ENCODE measurements around the gene CAMK2N1. TPM values are rescaled to one million over a fixed set of nuclear protein-coding genes. Genes with fewer than 3 reads are reported as not detected.

Gene CAMK2N1
- total and polyA plus RNA-seq, 2 of the 13 experiments (the other 11 are each of a cell fraction or from before 2014, with no cell fraction given), result 38.0 to 38.6 TPM

DNA sequence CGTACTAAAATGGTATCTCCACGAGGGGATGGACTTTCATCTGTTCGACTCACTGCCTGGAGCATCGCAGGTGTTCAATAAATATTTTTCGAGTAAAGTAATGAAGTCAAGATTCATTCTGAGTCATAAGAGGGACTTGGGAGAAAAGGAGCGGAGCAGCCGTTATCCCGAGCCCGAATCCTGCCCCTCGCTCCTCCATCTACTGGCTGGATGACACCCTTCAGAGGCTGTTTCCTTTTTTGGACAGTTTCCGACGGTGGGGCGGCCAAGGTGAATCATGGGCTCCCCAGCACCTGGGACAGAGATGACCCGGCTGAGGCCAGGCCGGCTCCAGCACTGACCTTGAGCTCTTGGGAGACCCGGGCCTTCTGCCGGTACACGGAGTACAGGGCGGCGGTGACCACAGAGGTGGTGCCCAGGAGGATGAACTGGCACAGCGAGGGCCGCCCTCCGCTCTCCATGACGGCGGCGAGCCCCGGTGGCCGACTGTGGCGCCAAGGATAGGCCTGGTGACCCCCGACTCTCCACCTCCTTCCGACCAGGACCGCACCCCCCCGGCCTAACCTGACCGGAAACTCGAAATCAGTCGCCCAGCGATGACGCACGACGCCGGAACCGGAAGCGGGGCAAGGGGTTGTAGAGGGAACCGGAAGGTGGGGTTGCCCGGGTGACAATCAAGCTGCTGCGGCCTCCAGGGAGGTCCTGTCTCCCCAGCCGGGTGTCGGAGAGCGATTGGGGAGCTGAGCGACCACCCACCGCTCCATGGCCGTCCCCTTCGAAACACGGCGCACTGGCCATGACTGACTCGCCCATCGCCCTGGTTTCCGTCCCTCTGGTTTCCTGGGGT, 21.8 kb upstream of the CAMK2N1 start, which contains the start of gene MUL1 (continued):
- TF ChIP-seq, protein P1, sequence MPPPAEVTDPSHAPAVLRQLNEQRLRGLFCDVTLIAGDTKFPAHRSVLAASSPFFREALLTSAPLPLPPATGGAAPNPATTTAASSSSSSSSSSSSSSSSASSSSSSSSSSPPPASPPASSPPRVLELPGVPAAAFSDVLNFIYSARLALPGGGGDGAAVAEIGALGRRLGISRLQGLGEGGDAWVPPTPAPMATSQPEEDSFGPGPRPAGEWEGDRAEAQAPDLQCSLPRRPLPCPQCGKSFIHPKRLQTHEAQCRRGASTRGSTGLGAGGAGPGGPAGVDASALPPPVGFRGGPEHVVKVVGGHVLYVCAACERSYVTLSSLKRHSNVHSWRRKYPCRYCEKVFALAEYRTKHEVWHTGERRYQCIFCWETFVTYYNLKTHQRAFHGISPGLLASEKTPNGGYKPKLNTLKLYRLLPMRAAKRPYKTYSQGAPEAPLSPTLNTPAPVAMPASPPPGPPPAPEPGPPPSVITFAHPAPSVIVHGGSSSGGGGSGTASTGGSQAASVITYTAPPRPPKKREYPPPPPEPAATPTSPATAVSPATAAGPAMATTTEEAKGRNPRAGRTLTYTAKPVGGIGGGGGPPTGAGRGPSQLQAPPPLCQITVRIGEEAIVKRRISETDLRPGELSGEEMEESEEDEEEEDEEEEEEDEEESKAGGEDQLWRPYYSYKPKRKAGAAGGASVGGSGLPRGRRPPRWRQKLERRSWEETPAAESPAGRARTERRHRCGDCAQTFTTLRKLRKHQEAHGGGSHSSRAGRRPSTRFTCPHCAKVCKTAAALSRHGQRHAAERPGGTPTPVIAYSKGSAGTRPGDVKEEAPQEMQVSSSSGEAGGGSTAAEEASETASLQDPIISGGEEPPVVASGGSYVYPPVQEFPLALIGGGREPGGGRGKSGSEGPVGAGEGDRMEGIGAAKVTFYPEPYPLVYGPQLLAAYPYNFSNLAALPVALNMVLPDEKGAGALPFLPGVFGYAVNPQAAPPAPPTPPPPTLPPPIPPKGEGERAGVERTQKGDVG (CRISPR knock-in tag; IDR thresholded peaks at IDR 0.05; ENCODE audit: borderline replicate concordance), result peak; percentile 77; the same call in 1 of the 2 replicates
- TF ChIP-seq ZNF75D (CRISPR knock-in tag; IDR thresholded peaks at IDR 0.05; ENCODE audit: borderline replicate concordance) (no peak), SOX6 (IDR thresholded peaks at IDR 0.05) (no peak), SOX6 (CRISPR knock-in tag; IDR thresholded peaks at IDR 0.05) (peak; percentile 57), TSC22D2 (CRISPR knock-in tag; IDR thresholded peaks at IDR 0.05; ENCODE audit: borderline replicate concordance) (peak; percentile 52; the same call in 1 of the 2 replicates), AKAP8 (CRISPR knock-in tag; IDR thresholded peaks at IDR 0.05) (peak; percentile 67; the same call in 1 of the 2 replicates), FOXC1 (CRISPR knock-in tag; IDR thresholded peaks at IDR 0.05; ENCODE audit: borderline replicate concordance) (peak; percentile 96), ZZZ3 (CRISPR knock-in tag; IDR thresholded peaks at IDR 0.05; ENCODE audit: borderline replicate concordance) (peak; percentile 95; the same call in 1 of the 2 replicates), ZNF431 (CRISPR knock-in tag; IDR thresholded peaks at IDR 0.05; ENCODE audit: borderline replicate concordance, low read depth) (no peak), ZNF747 (CRISPR knock-in tag; IDR thresholded peaks at IDR 0.05; ENCODE audit: borderline replicate concordance) (peak; percentile 75; the same call in 1 of the 2 replicates), ZNF335 (CRISPR knock-in tag; IDR thresholded peaks at IDR 0.05) (peak; percentile 78; the same call in 1 of the 2 replicates), SP1 (IDR thresholded peaks at IDR 0.05) (no peak), SP1 (CRISPR knock-in tag; IDR thresholded peaks at IDR 0.05) (0 out of 2 replicates have a peak, but pooled peaks have one; percentile 37), ZNF562 (CRISPR knock-in tag; IDR thresholded peaks at IDR 0.05; ENCODE audit: borderline replicate concordance) (no peak), RFX1 (IDR thresholded peaks at IDR 0.05) (peak; percentile 87), YEATS4 (CRISPR knock-in tag; IDR thresholded peaks at IDR 0.05; ENCODE audit: borderline replicate concordance) (peak; percentile 85), ZNF619 (CRISPR knock-in tag; IDR thresholded peaks at IDR 0.05) (peak; percentile 96)
- TF ChIP-seq, protein P2, sequence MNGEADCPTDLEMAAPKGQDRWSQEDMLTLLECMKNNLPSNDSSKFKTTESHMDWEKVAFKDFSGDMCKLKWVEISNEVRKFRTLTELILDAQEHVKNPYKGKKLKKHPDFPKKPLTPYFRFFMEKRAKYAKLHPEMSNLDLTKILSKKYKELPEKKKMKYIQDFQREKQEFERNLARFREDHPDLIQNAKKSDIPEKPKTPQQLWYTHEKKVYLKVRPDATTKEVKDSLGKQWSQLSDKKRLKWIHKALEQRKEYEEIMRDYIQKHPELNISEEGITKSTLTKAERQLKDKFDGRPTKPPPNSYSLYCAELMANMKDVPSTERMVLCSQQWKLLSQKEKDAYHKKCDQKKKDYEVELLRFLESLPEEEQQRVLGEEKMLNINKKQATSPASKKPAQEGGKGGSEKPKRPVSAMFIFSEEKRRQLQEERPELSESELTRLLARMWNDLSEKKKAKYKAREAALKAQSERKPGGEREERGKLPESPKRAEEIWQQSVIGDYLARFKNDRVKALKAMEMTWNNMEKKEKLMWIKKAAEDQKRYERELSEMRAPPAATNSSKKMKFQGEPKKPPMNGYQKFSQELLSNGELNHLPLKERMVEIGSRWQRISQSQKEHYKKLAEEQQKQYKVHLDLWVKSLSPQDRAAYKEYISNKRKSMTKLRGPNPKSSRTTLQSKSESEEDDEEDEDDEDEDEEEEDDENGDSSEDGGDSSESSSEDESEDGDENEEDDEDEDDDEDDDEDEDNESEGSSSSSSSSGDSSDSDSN (CRISPR knock-in tag; IDR thresholded peaks at IDR 0.05), result peak; percentile 86
- TF ChIP-seq, protein P3, sequence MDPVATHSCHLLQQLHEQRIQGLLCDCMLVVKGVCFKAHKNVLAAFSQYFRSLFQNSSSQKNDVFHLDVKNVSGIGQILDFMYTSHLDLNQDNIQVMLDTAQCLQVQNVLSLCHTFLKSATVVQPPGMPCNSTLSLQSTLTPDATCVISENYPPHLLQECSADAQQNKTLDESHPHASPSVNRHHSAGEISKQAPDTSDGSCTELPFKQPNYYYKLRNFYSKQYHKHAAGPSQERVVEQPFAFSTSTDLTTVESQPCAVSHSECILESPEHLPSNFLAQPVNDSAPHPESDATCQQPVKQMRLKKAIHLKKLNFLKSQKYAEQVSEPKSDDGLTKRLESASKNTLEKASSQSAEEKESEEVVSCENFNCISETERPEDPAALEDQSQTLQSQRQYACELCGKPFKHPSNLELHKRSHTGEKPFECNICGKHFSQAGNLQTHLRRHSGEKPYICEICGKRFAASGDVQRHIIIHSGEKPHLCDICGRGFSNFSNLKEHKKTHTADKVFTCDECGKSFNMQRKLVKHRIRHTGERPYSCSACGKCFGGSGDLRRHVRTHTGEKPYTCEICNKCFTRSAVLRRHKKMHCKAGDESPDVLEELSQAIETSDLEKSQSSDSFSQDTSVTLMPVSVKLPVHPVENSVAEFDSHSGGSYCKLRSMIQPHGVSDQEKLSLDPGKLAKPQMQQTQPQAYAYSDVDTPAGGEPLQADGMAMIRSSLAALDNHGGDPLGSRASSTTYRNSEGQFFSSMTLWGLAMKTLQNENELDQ (CRISPR knock-in tag; IDR thresholded peaks at IDR 0.05; ENCODE audit: borderline replicate concordance), result no peak
- TF ChIP-seq, protein P4, sequence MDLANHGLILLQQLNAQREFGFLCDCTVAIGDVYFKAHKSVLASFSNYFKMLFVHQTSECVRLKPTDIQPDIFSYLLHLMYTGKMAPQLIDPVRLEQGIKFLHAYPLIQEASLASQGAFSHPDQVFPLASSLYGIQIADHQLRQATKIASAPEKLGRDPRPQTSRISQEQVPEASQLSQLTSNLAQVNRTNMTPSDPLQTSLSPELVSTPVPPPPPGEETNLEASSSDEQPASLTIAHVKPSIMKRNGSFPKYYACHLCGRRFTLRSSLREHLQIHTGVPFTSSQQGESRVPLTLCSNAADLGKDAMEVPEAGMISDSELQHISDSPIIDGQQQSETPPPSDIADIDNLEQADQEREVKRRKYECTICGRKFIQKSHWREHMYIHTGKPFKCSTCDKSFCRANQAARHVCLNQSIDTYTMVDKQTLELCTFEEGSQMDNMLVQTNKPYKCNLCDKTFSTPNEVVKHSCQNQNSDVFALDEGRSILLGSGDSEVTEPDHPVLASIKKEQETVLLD (CRISPR knock-in tag; IDR thresholded peaks at IDR 0.05; ENCODE audit: low read depth), result peak; percentile 32; the same call in 1 of the 2 replicates
